Measurements from ENCODE around the gene NDUFC1. TPM values are rescaled to one million over a fixed set of nuclear protein-coding genes. Genes with fewer than 3 reads are reported as not detected.
A peak's percentile ranks its signal among the peaks of the same experiment; 100 is the strongest.

The NDUFC1 gene
- total and polyA plus RNA-seq, 2 experiments from 2014 or later: 31.8 to 367 TPM

DNA sequence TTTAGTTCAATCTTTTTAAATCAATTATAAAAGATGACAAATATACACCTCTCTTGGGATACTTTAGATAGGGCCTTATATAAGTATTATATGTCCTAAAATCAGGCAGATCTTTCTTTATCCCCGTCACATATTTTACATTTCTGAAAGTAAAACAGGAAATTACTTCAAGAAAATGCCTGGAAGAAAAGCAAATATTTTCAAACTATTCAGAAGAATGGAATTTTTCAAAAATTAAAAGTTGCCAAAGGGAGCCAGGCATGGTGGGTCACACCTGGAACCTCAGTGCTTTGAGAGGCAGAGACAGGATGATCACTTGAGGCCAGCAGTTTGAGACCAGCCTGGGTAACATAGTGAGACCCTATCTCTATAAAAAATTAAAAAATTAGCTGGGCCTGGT is 56.7 kb downstream of the NDUFC1 start:
- H3K4me3 ChIP-seq: no peak overlapping the region
- H3K27ac ChIP-seq (ENCODE audit: low read depth): no peak overlapping the region
- H4K20me1 ChIP-seq (replicated peaks; ENCODE audit: insufficient read depth): no peaks in the 10 kb centered on the region
- Mint-ChIP-seq H3K27ac (0 out of 2 replicates have a peak overlapping the region, but pooled peaks have one; percentile 16), H3K27me3 (ENCODE audit: insufficient read depth, low read depth, poor library complexity) (peaks cover 1% of the 10 kb centered on the region), H3K36me3 (ENCODE audit: low read depth) (no peaks in the 10 kb centered on the region), H3K4me3 (no peak overlapping the region), H3K9me3 (no peaks in the 10 kb centered on the region), H3K4me1 (peaks cover 21% of the 10 kb centered on the region)
- H3F3A ChIP-seq (replicated peaks; ENCODE audit: low read depth): no peaks in the 10 kb centered on the region
- no peak for TF ChIP-seq EZH2 (IDR thresholded peaks at IDR 0.05; ENCODE audit: low read depth, unreplicated experiment)
- no peak for TF ChIP-seq EZH2phosphoT487 (IDR thresholded peaks at IDR 0.05; ENCODE audit: unreplicated experiment)
- no peak for TF ChIP-seq STAT1 (IDR thresholded peaks at IDR 0.05; ENCODE audit: unreplicated experiment)
- TF ChIP-seq CREB1 (CRISPR knock-in tag; IDR thresholded peaks at IDR 0.05; ENCODE audit: low read depth): no peak
- H3K9me2 ChIP-seq (ENCODE audit: insufficient read depth): no peaks in the 10 kb centered on the region
- no peaks in the 10 kb centered on the region for H3K36me3 ChIP-seq (ENCODE audit: insufficient read depth)
- H3K79me2 ChIP-seq (replicated peaks; ENCODE audit: insufficient read depth): no peaks in the 10 kb centered on the region
- ATAC-seq (no peak), DNase-seq (ENCODE audit: low spot score) (no peak)
- peaks cover 24% of the 10 kb centered on the region for H3K4me1 ChIP-seq (ENCODE audit: insufficient read depth)
- H3K4me2 ChIP-seq: no peak overlapping the region
- H2AFZ ChIP-seq: no peak overlapping the region
- no peaks in the 10 kb centered on the region for H3K27me3 ChIP-seq (ENCODE audit: insufficient read depth)

DNA sequence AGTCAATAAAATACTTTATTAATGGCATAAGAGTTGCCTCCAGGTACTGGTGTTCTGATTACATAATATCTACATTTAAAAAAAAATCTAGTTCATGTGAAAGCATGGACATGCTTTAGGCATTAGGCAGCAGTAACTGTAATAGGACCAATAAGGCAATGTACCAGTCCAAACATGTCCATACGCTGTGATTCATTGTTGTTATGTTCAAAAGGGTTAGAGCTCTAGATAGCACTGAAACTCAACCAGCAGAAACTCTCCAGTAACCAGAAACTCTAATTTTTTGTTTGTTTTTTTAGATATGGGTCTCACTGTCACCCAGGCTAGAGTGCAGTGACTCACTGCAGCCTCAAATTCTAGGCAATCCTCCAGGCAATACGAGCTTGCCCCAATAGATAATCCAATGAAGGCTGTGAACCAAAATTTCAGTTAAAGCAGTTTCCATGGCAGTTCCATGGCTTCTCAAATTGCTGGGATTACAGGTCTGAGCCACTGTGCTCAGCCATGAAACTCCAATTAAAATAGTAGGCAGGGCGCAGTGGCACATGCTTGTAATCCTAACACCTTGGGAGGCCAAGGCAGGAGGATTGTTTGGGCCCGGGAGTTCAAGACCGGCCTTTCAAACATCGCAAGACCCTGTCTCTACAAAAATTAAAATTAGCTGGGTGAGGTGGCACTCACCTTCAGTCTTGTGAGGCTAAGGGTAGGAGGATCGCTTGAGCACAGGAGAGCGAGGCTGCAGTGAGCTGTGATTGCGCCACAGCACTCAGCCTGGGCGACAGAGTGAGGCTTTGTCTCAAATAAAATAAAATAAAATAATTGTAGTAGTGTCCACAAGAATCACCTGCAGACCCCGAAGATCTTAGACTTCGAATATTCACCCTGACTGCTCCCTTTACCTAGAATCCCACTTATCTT is 58.6 kb downstream of the NDUFC1 start:
- H3K4me1 ChIP-seq (ENCODE audit: insufficient read depth): peaks cover 24% of the 10 kb centered on the region
- no peak overlapping the region for H3K4me2 ChIP-seq
- no peaks in the 10 kb centered on the region for H4K20me1 ChIP-seq (replicated peaks; ENCODE audit: insufficient read depth)
- H3K27ac ChIP-seq (ENCODE audit: low read depth): no peak overlapping the region
- peaks cover 9% of the 10 kb centered on the region for H3K36me3 Mint-ChIP-seq (ENCODE audit: low read depth)
- no peaks in the 10 kb centered on the region for H3K27me3 Mint-ChIP-seq (ENCODE audit: insufficient read depth, low read depth, poor library complexity)
- no peak for DNase-seq (ENCODE audit: low spot score)
- peaks cover 7% of the 10 kb centered on the region; the same call in 1 of the 2 replicates for H3K36me3 ChIP-seq (ENCODE audit: insufficient read depth)
- H3K79me2 ChIP-seq (replicated peaks; ENCODE audit: insufficient read depth): no peaks in the 10 kb centered on the region
- H3K4me3 ChIP-seq: no peak overlapping the region
- no peak for TF ChIP-seq ZNF114 (CRISPR knock-in tag; IDR thresholded peaks at IDR 0.05)
- TF ChIP-seq POLR2AphosphoS5 (IDR thresholded peaks at IDR 0.05; ENCODE audit: low read depth): no peak
- TF ChIP-seq JUNB (IDR thresholded peaks at IDR 0.05; ENCODE audit: unreplicated experiment): no peak
- no peak for TF ChIP-seq EZH2 (IDR thresholded peaks at IDR 0.05; ENCODE audit: low read depth, unreplicated experiment)
- TF ChIP-seq, protein P1, sequence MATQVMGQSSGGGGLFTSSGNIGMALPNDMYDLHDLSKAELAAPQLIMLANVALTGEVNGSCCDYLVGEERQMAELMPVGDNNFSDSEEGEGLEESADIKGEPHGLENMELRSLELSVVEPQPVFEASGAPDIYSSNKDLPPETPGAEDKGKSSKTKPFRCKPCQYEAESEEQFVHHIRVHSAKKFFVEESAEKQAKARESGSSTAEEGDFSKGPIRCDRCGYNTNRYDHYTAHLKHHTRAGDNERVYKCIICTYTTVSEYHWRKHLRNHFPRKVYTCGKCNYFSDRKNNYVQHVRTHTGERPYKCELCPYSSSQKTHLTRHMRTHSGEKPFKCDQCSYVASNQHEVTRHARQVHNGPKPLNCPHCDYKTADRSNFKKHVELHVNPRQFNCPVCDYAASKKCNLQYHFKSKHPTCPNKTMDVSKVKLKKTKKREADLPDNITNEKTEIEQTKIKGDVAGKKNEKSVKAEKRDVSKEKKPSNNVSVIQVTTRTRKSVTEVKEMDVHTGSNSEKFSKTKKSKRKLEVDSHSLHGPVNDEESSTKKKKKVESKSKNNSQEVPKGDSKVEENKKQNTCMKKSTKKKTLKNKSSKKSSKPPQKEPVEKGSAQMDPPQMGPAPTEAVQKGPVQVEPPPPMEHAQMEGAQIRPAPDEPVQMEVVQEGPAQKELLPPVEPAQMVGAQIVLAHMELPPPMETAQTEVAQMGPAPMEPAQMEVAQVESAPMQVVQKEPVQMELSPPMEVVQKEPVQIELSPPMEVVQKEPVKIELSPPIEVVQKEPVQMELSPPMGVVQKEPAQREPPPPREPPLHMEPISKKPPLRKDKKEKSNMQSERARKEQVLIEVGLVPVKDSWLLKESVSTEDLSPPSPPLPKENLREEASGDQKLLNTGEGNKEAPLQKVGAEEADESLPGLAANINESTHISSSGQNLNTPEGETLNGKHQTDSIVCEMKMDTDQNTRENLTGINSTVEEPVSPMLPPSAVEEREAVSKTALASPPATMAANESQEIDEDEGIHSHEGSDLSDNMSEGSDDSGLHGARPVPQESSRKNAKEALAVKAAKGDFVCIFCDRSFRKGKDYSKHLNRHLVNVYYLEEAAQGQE (IDR thresholded peaks at IDR 0.05; ENCODE audit: unreplicated experiment): no peak
- TF ChIP-seq, protein P2, sequence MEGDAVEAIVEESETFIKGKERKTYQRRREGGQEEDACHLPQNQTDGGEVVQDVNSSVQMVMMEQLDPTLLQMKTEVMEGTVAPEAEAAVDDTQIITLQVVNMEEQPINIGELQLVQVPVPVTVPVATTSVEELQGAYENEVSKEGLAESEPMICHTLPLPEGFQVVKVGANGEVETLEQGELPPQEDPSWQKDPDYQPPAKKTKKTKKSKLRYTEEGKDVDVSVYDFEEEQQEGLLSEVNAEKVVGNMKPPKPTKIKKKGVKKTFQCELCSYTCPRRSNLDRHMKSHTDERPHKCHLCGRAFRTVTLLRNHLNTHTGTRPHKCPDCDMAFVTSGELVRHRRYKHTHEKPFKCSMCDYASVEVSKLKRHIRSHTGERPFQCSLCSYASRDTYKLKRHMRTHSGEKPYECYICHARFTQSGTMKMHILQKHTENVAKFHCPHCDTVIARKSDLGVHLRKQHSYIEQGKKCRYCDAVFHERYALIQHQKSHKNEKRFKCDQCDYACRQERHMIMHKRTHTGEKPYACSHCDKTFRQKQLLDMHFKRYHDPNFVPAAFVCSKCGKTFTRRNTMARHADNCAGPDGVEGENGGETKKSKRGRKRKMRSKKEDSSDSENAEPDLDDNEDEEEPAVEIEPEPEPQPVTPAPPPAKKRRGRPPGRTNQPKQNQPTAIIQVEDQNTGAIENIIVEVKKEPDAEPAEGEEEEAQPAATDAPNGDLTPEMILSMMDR (conservative IDR thresholded peaks at IDR 0.05; ENCODE audit: low read depth in 2 of 2): no peak
- peaks cover 15% of the 10 kb centered on the region for H3K9me3 Mint-ChIP-seq
- H3K4me3 Mint-ChIP-seq: no peak overlapping the region
- no peaks in the 10 kb centered on the region for H3F3A ChIP-seq (replicated peaks; ENCODE audit: low read depth)
- H2AFZ ChIP-seq: peak overlapping the region; percentile 28
- no peaks in the 10 kb centered on the region for H3K27me3 ChIP-seq (ENCODE audit: insufficient read depth)
- no peaks in the 10 kb centered on the region for H3K9me2 ChIP-seq (ENCODE audit: insufficient read depth)
- no peak for ATAC-seq
- H3K27ac Mint-ChIP-seq: no peak overlapping the region; the same call in 1 of the 2 replicates
- peaks cover 25% of the 10 kb centered on the region for H3K4me1 Mint-ChIP-seq
